Measurements from ENCODE around the gene KATNB1.

DNA sequence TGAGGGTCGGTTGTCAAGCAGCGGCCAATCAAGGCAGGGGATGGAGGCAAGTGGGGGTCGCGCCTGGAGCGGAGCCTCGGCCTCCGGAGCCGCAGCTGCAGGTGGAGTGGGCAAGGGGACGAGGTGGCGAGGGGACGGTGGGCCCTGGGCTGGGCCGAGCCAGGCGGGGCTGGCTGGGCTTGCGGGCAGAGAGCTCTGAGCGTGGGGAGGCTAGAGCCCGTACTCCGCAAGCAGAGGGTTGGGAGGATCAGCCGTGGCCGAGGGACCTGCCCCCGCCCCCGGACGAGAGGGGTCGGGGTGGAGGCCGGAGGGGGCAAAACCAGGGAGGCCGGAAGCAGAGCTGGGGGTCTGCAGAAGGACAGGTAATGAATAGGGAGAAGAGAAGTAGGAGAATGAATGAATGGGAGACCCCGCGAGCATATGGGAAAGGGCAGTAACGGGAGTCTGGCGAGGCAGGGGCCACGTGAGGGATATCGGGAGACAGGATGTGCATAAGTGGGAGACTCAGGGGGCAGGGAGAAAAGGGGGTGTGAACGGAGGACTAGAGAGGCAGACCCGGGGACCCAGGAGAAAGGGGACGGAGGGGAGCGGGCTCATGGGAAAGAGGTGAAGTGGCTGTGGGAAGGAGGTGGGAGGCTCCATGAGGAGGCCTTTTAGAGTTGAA lies at the start of gene KATNB1:
- TF ChIP-seq, protein P1, sequence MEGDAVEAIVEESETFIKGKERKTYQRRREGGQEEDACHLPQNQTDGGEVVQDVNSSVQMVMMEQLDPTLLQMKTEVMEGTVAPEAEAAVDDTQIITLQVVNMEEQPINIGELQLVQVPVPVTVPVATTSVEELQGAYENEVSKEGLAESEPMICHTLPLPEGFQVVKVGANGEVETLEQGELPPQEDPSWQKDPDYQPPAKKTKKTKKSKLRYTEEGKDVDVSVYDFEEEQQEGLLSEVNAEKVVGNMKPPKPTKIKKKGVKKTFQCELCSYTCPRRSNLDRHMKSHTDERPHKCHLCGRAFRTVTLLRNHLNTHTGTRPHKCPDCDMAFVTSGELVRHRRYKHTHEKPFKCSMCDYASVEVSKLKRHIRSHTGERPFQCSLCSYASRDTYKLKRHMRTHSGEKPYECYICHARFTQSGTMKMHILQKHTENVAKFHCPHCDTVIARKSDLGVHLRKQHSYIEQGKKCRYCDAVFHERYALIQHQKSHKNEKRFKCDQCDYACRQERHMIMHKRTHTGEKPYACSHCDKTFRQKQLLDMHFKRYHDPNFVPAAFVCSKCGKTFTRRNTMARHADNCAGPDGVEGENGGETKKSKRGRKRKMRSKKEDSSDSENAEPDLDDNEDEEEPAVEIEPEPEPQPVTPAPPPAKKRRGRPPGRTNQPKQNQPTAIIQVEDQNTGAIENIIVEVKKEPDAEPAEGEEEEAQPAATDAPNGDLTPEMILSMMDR (IDR thresholded peaks at IDR 0.05 in 8 of 11, conservative IDR thresholded peaks at IDR 0.05 in 3 of 11) = no peak
- TF ChIP-seq POLR2A (IDR thresholded peaks at IDR 0.05) (no peak), POLR2AphosphoS5 (IDR thresholded peaks at IDR 0.05) (peak in 2 of 3 donors; percentile 70 to 78)

Data from spleen (tissue), 7 donors.